Neural crest cell (in vitro differentiated cells): ENCODE data around the gene TP73. TPM values are rescaled to one million over a fixed set of nuclear protein-coding genes. Genes with fewer than 3 reads are reported as not detected.

Source experiments
- DNase-seq: peaks from one replicate; pipeline ENCODE4 v3.0.0; 2021; ENCODE audit warnings: low read depth, mixed read lengths, low spot score
- H3K27ac Mint-ChIP-seq: one replicate; pipeline ENCODE4 v1.8.0; 2021; ENCODE audit warnings: mild to moderate bottlenecking, mixed read lengths; ENCODE audit not compliant: unreplicated experiment
- H3K27me3 Mint-ChIP-seq: 2 replicates; pipeline ENCODE4 v1.8.0; 2021; ENCODE audit warnings: low read depth, mild to moderate bottlenecking, mixed read lengths
- H3K36me3 Mint-ChIP-seq: 2 replicates; pipeline ENCODE4 v1.8.0; 2021; ENCODE audit warnings: low read depth, mild to moderate bottlenecking, mixed read lengths
- H3K4me1 Mint-ChIP-seq: 2 replicates; pipeline ENCODE4 v1.8.0; 2021; ENCODE audit warnings: mixed read lengths
- H3K4me3 Mint-ChIP-seq: one replicate; pipeline ENCODE4 v1.8.0; 2021; ENCODE audit warnings: mild to moderate bottlenecking, mixed read lengths
- H3K9me3 Mint-ChIP-seq: 2 replicates; pipeline ENCODE4 v1.8.0; 2021; ENCODE audit warnings: mixed read lengths
- CTCF ChIP-seq: fragments of 200-600 bp; sonication (generic); conservative IDR thresholded peaks from 2 replicates; pipeline ENCODE4 v1.5.0; 2021; ENCODE audit warnings: antibody characterized with exemption, mild to moderate bottlenecking
- total RNA-seq: library from RNA; stranded (reverse); gene quantifications from 2 replicates; pipeline ENCODE4 v1.2.1, GENCODE V29; 2021

TP73 gene
- total RNA-seq, 1 donor from 2014 or later, result 1.5 TPM

GRCh38 chr1:3623441-3624199 is 28.7 kb upstream of the TP73 start:
- Mint-ChIP-seq H3K9me3 (no peaks in the 10 kb centered on the region), H3K4me3 (peak overlapping the region; percentile 93), H3K36me3 (no peaks in the 10 kb centered on the region), H3K4me1 (peaks cover 27% of the 10 kb centered on the region), H3K27ac (no peak overlapping the region), H3K27me3 (peaks cover 17% of the 10 kb centered on the region)
- no peak for TF ChIP-seq CTCF
- DNase-seq, result no peak

DNA sequence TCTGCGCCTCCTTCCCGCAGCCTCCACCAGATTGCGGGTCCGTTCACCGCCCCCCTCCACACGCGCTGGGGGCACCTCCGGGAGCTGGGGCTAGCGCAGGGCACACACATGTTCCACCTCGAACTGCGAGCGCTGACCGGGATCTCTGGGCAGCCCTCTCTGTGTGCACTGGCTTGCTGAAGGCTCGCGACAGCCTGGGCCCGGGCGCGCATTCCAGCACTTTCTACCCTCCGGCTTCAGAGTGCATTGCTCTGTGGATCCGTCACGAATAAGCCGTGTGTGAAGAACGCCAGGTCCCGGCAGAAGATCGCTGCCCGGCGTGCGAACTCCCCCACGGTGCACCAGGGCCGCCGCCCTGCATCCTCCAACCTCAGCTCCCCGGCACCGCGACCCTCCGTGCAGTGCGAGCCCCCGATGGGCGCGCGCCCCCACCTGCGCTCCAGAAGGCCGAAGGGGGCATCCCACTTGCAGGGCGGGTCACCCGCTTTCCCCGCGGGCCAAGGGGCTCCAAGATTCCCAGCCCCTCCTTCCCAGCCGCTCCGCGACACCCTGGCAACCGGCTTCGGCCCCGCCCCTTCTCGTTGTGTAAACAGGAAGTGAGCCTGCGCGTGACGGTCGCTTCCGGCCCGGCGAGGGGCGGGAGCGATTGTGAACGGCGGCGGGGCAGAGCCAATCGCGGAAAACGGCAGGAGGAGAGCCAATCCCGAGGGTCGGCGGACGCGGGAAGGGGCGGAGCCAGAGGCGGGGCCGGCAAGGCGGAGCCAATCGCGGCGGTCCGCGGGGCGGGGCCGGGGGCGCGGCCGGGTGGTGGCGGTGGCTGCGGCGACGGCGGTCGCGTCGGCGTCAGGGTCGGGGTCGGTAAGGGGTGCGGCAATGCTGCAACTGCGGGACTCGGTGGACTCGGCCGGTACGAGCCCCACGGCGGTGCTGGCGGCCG is 27.8 kb upstream of the TP73 start, which contains the start of gene TPRG1L:
TSS of gene TPRG1L (plus strand) at position 816 of the 937 bp plus-strand sequence. CDS start at position 874, 58 bp downstream.
- Mint-ChIP-seq H3K36me3 (no peaks in the 10 kb centered on the region), H3K27me3 (peaks cover 13% of the 10 kb centered on the region), H3K27ac (no peak within 1 kb of the TSS), H3K9me3 (no peaks in the 10 kb centered on the region), H3K4me3 (peak within 1 kb of the TSS; percentile 93), H3K4me1 (peaks cover 22% of the 10 kb centered on the region)
- DNase-seq, result peak; percentile 99
- no peak for TF ChIP-seq CTCF

DNA sequence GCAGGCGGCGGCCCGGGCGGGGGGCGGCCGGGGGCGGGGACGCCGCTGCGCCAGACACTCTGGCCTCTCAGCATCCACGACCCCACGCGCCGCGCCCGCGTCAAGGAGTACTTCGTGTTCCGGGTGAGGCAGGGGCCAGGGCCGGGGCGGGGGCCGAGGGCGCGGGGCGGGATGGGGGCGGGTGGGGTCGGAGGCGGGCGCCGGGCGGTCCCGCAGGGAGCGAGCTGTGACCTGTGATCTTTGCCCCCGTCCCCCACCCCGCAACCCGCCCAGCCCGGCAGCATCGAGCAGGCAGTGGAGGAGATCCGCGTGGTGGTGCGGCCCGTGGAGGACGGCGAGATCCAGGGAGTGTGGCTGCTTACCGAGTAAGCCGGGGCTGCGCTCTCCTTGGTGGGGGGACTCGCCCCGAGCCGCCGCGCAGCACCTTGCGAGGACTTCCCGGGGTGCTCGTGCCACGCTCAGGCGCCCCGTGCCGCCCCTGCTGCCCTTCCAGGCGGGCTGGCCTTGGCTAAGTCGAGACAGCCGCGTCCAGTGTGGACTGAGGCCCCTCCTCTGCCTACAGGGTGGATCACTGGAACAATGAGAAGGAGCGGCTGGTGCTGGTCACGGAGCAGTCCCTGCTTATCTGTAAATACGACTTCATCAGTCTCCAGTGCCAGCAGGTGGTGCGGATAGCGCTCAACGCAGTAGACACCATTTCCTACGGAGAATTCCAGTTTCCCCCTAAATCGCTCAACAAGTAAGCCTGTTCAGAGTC is 27.0 kb upstream of the TP73 start:
- peaks cover 22% of the 10 kb centered on the region for H3K4me1 Mint-ChIP-seq
- no peaks in the 10 kb centered on the region for H3K9me3 Mint-ChIP-seq

GRCh38 chr1:3626025-3626424 is 26.3 kb upstream of the TP73 start:
- Mint-ChIP-seq H3K27me3 (peaks cover 8% of the 10 kb centered on the region), H3K36me3 (no peaks in the 10 kb centered on the region), H3K4me1 (peaks cover 22% of the 10 kb centered on the region), H3K27ac (no peak overlapping the region), H3K4me3 (peak overlapping the region; percentile 83), H3K9me3 (no peaks in the 10 kb centered on the region)
- no peak for DNase-seq
- no peak for TF ChIP-seq CTCF

More for the DNA sequence above, 27.0 kb upstream of the TP73 start:
- H3K27me3 Mint-ChIP-seq, result peaks cover 8% of the 10 kb centered on the region
- H3K27ac Mint-ChIP-seq, result no peak overlapping the region
- H3K4me3 Mint-ChIP-seq, result peak overlapping the region; percentile 93
- H3K36me3 Mint-ChIP-seq, result no peaks in the 10 kb centered on the region
- no peak for DNase-seq
- TF ChIP-seq CTCF, result no peak
